Neutrophil (primary cell): ENCODE data around the gene WNT6.

ENCODE experiments used
- H3K27ac ChIP-seq: fragments of 200-600 bp; sonication (generic); 2 replicates; pipeline ENCODE4 v1.5.1; 2016; ENCODE audit warnings: mild to moderate bottlenecking, moderate library complexity
- H3K27me3 ChIP-seq: fragments of 200-600 bp; sonication (generic); 2 replicates; pipeline ENCODE4 v1.6.0; 2016; ENCODE audit warnings: mild to moderate bottlenecking
- H3K36me3 ChIP-seq: fragments of 200-600 bp; sonication (generic); 2 replicates; pipeline ENCODE4 v1.5.1; 2017
- H3K4me1 ChIP-seq, 2 experiments: fragments of 200-600 bp in 1 of 2; sonication (generic) in 1 of 2; 1 replicate in 1 of 2; 2 replicates in 1 of 2; pipeline versions ENCODE4 v1.5.1 to v1.6.1; 2013 to 2016; ENCODE audit warnings: low read depth in 1 of 2, low read length in 1 of 2, mild to moderate bottlenecking in 1 of 2, moderate library complexity in 1 of 2; ENCODE audit not compliant: control insufficient read depth in 1 of 2, insufficient read depth in 1 of 2
- H3K4me3 ChIP-seq, 2 experiments: fragments of 200-600 bp in 1 of 2; sonication (generic) in 1 of 2; 1 replicate in 1 of 2; 2 replicates in 1 of 2; pipeline ENCODE4 v1.5.1; 2013 to 2016; ENCODE audit warnings: low read depth in 1 of 2, low read length in 1 of 2, mild to moderate bottlenecking in 1 of 2, moderate library complexity in 1 of 2
- H3K9me3 ChIP-seq: fragments of 200-600 bp; sonication (generic); 2 replicates; pipeline ENCODE4 v1.5.1; 2016
- TF ChIP-seq, protein P1 (sequence below): fragments of 200-600 bp; sonication (generic); IDR thresholded peaks from 2 replicates; pipeline ENCODE4 v1.5.1; 2016; ENCODE audit warnings: antibody characterized with exemption

The WNT6 gene

DNA sequence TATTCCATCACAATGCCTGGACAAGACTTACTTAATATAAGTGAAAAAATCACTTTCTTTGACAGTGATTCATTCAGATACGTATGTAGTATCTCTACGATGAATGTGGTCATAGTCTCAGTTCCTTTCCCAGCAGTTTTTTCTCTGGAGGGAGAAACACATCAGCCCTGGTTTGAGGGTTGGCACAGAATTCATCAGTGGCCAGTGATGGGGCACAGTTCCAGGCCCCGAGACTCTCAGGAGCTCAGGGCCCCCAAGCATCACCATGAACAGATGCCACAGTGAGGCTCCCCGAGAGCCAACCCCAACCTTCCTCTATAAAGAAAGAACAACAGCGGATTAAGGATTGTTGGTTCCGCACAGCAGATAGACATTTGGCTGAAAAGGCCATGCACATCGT lies 40.5 kb upstream of the WNT6 start:
- H3K4me3 ChIP-seq, result no peak overlapping the region
- no peaks in the 10 kb centered on the region for H3K9me3 ChIP-seq
- no peak overlapping the region for H3K27ac ChIP-seq
- TF ChIP-seq, protein P1, sequence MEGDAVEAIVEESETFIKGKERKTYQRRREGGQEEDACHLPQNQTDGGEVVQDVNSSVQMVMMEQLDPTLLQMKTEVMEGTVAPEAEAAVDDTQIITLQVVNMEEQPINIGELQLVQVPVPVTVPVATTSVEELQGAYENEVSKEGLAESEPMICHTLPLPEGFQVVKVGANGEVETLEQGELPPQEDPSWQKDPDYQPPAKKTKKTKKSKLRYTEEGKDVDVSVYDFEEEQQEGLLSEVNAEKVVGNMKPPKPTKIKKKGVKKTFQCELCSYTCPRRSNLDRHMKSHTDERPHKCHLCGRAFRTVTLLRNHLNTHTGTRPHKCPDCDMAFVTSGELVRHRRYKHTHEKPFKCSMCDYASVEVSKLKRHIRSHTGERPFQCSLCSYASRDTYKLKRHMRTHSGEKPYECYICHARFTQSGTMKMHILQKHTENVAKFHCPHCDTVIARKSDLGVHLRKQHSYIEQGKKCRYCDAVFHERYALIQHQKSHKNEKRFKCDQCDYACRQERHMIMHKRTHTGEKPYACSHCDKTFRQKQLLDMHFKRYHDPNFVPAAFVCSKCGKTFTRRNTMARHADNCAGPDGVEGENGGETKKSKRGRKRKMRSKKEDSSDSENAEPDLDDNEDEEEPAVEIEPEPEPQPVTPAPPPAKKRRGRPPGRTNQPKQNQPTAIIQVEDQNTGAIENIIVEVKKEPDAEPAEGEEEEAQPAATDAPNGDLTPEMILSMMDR, result no peak
- no peaks in the 10 kb centered on the region for H3K36me3 ChIP-seq
- peaks cover 40% of the 10 kb centered on the region for H3K27me3 ChIP-seq
- H3K4me1 ChIP-seq, result no peaks in the 10 kb centered on the region

DNA sequence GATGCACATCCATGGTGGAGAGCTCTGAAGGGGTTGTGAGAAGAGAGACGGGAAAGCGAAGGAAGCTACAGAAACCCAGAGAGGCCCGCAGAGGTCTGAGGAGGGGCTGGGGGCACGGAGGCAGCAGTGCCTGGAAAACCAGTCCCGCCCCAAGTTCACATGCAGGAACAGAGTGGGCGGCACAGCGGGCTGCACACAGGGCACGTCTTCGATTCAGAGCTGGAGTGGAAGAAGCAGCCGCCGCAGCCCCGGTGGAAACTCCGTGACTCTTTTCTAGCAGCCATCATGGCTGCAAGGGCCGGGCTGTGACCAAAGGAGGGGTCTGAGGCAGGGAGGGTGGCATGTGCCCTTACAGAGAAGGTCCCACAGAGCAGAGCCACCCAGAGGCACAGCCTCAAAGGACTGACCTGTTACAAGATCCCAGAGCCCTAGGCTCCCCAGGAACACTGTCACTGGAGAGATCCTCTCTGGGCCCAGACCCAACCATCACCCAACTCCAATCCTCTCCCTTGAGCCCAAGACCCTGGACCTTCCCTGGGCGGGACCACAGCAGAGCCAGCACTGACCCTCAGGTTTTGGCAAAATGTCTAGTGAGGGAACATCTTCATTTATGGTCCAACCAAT lies 38.7 kb upstream of the WNT6 start:
- peaks cover 36% of the 10 kb centered on the region for H3K27me3 ChIP-seq
- no peaks in the 10 kb centered on the region for H3K9me3 ChIP-seq
- H3K4me3 ChIP-seq, result no peak overlapping the region
- H3K4me1 ChIP-seq, result no peaks in the 10 kb centered on the region
- TF ChIP-seq, protein P1, result no peak
- no peak overlapping the region for H3K27ac ChIP-seq
- H3K36me3 ChIP-seq, result no peaks in the 10 kb centered on the region

DNA sequence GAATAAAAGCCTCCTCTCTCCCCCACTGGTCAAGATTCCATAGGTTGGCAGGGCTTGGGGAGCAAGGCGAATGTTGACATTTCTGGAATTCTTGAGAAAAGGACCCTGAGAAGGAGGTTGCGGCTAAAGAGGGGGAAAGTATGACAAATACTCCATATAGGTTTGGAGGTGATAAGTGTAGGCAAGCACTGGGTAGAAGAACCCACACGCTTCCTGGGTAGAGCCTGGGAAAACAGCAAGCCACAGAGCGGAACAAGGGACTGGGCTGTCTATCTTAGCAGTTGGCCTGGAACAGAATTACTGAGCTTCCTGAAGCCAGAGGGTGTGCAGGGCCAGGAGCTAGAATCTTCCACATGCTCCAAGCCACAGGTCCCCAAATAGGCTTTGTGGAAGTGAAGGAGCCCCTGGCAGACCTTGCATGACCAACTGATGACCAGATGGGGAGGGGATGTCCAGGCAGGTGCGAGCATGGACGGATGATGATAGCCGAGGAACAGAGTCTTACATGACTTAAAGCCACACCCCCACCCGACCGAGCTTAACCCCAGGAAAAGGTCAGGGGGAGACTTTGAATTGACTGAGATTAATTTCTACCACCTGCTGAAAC lies 37.9 kb upstream of the WNT6 start:
- Histone ChIP-seq H3K4me1 (no peaks in the 10 kb centered on the region), H3K27ac (no peak overlapping the region), H3K36me3 (no peaks in the 10 kb centered on the region), H3K27me3 (peaks cover 36% of the 10 kb centered on the region), H3K9me3 (no peaks in the 10 kb centered on the region), H3K4me3 (no peak overlapping the region)
- TF ChIP-seq, protein P1, result no peak

DNA sequence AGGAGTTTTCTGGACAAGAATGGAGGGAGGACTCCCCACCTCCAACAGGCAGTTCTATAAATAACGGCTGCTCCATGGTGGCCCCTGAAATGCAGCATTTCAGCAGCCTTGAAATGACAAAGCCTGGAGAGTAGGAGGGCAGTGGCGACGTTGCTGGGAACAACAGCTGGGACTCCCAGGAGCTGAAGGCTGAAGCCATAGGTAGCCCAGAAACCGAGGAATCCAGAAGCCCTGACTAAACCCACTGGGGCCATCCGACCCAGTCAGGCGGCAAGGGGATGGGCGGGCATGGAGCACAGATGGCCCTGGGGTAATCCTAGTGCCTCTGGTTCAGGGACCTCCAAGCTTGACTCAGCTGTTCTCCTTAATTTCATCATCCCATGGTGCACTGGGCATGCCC lies 37.0 kb upstream of the WNT6 start:
- TF ChIP-seq, protein P1, result no peak
- Histone ChIP-seq H3K9me3 (no peaks in the 10 kb centered on the region), H3K27ac (no peak overlapping the region), H3K4me3 (no peak overlapping the region), H3K27me3 (peaks cover 35% of the 10 kb centered on the region), H3K4me1 (no peaks in the 10 kb centered on the region), H3K36me3 (no peaks in the 10 kb centered on the region)

DNA sequence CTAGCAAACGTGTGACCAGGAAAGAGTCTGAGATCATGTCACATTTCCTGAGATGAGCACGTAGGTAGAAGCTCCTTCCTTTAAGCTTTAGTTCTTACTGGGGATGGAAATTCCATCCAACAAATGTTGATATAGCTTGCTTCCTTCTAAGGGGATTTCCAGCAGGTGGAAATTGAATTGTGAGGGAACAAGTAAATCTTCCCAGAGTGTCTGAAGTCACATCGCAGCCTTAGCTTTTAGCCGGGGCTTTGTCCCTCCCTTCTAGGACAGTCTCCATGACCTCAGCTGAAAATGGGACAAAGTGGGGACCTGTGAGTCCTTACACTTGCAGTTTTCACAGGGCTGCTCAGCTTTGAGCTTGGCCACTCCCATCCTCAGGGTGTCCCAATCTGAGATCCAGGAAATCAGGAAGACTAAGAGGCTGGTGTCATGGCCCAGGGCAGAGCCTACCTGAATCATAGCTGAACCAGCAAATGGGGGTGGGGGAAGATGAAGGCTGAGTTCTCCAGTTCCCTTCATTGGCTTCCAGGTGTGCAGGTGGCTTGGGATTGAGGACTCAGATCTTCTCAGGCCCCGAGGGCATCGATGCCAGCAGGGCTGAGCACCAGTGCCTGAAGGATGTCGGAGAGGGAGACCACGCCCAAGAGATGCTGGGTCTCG lies 36.3 kb upstream of the WNT6 start:
- Histone ChIP-seq H3K36me3 (no peaks in the 10 kb centered on the region), H3K4me3 (no peak overlapping the region), H3K4me1 (no peaks in the 10 kb centered on the region), H3K9me3 (no peaks in the 10 kb centered on the region), H3K27ac (no peak overlapping the region), H3K27me3 (peaks cover 31% of the 10 kb centered on the region)
- TF ChIP-seq, protein P1, result no peak
